ENCODE data around the gene LRRC74B. TPM values are rescaled to one million over a fixed set of nuclear protein-coding genes. Genes with fewer than 3 reads are reported as not detected.

LRRC74B gene
- total RNA-seq, 1 donor from 2014 or later, result not detected

DNA sequence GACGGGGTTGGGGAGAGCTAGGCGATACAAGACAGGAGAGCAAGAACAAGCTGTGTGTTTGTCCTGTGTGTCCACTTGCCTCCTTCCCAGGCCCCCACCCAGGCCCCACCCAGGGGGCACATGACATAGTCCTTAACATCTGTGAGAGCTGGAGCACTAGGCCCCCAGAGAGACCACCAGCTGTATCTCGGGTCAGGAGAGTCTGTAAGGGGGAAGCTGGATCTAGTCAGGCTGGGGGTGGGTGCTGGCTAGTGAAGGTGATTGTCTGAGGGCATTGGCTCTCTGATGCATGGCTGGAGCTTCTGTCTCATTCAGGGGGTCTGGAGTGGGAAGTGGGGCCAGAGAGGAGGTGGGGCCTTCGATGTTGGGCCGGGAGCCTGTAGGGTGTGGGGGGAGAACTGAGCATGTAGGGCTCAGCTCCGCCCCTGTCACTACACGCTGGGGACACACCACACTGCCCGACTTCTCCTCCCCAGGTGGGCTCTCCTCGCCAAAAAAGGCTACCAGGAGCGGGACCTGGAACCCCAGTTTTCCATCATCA, 30.2 kb upstream of the LRRC74B start:
- Histone ChIP-seq H3K79me2 (ENCODE audit: insufficient read depth, low read length) (no peaks in the 10 kb centered on the region), H4K20me1 (ENCODE audit: insufficient read depth, low read length) (no peaks in the 10 kb centered on the region), H3K9me3 (ENCODE audit: insufficient read depth, low read depth, low read length) (no peaks in the 10 kb centered on the region), H3K9ac (ENCODE audit: low read length) (no peak overlapping the region), H2AFZ (ENCODE audit: low read depth, low read length) (no peak overlapping the region), H3K4me3 (ENCODE audit: insufficient read depth, low read depth, low read length) (no peak overlapping the region), H3K4me1 (ENCODE audit: insufficient read depth, low read length) (peaks cover 21% of the 10 kb centered on the region), H3K27ac (ENCODE audit: low read depth, low read length) (no peak overlapping the region), H3K36me3 (ENCODE audit: insufficient read depth, low read length) (no peaks in the 10 kb centered on the region), H3K4me2 (ENCODE audit: low read length) (peak overlapping the region; percentile 88), H3K27me3 (ENCODE audit: insufficient read depth, low read length) (no peaks in the 10 kb centered on the region)
- DNase-seq (ENCODE audit: low read depth) (no peak), FAIRE-seq (no peak)
- no peak overlapping the region for H3K27ac Mint-ChIP-seq (ENCODE audit: unreplicated experiment)
- H3K27me3 Mint-ChIP-seq (ENCODE audit: low read depth, unreplicated experiment), result peaks cover 23% of the 10 kb centered on the region
- H3K4me3 Mint-ChIP-seq (ENCODE audit: unreplicated experiment), result peak overlapping the region; percentile 34
- peaks cover 8% of the 10 kb centered on the region for H3K4me1 Mint-ChIP-seq (ENCODE audit: low read depth, unreplicated experiment)
- no peak for TF ChIP-seq EZH2 (IDR thresholded peaks at IDR 0.05; ENCODE audit: insufficient read depth, low read length)
- TF ChIP-seq, protein P1, sequence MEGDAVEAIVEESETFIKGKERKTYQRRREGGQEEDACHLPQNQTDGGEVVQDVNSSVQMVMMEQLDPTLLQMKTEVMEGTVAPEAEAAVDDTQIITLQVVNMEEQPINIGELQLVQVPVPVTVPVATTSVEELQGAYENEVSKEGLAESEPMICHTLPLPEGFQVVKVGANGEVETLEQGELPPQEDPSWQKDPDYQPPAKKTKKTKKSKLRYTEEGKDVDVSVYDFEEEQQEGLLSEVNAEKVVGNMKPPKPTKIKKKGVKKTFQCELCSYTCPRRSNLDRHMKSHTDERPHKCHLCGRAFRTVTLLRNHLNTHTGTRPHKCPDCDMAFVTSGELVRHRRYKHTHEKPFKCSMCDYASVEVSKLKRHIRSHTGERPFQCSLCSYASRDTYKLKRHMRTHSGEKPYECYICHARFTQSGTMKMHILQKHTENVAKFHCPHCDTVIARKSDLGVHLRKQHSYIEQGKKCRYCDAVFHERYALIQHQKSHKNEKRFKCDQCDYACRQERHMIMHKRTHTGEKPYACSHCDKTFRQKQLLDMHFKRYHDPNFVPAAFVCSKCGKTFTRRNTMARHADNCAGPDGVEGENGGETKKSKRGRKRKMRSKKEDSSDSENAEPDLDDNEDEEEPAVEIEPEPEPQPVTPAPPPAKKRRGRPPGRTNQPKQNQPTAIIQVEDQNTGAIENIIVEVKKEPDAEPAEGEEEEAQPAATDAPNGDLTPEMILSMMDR (IDR thresholded peaks at IDR 0.05; ENCODE audit: insufficient read depth, low read depth, low read length), result no peak
- H3K36me3 Mint-ChIP-seq (ENCODE audit: low read depth, unreplicated experiment), result peaks cover 3% of the 10 kb centered on the region
- H3K9me3 Mint-ChIP-seq (ENCODE audit: unreplicated experiment), result peaks cover 8% of the 10 kb centered on the region

DNA sequence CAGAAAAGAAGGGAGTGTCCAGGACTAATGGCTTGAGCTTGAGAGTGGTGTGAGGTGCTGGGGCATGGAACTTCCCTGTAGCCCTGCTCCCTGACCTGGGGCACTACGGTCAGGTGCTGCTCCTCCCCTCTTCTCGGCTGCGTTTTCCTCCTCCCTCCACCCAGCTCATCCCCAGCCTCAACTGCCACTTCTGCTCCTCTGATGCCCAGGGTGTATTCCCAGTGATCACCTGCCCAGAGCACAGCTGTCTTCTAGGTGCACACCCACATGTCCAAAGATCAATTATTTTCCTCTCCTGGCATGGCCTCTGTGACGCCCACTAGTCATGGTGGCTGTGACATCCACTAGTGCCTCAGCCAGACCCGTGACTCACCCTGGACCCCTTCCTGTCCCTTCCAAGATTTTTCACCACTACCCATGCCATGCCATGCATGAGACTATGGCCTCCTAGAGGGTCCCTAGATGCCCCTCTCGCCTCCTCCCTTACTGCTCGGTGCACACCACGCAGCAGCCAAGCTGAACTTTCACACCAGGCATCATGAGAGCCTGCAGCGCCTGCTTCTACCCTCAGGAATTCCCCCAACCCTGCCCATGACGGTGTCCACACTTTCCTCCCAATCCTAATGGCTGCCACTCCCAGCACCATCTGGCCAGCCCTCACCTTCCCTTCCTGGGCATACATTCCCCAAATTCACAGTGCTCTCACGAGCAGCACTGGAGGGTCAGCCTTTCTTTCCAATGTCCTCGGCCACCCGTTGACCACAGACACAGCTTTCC, 28.9 kb upstream of the LRRC74B start:
- H3K4me1 Mint-ChIP-seq (ENCODE audit: low read depth, unreplicated experiment), result peaks cover 8% of the 10 kb centered on the region
- H4K20me1 ChIP-seq (ENCODE audit: insufficient read depth, low read length), result no peaks in the 10 kb centered on the region
- no peak overlapping the region for H3K27ac ChIP-seq (ENCODE audit: low read depth, low read length)
- TF ChIP-seq EZH2 (IDR thresholded peaks at IDR 0.05; ENCODE audit: insufficient read depth, low read length), result no peak
- TF ChIP-seq, protein P1 (IDR thresholded peaks at IDR 0.05; ENCODE audit: insufficient read depth, low read depth, low read length), result no peak
- H3K9ac ChIP-seq (ENCODE audit: low read length), result no peak overlapping the region
- H3K9me3 Mint-ChIP-seq (ENCODE audit: unreplicated experiment), result peaks cover 8% of the 10 kb centered on the region
- peak overlapping the region; percentile 40 for H3K4me3 Mint-ChIP-seq (ENCODE audit: unreplicated experiment)
- H3K4me3 ChIP-seq (ENCODE audit: insufficient read depth, low read depth, low read length), result no peak overlapping the region
- H3K36me3 ChIP-seq (ENCODE audit: insufficient read depth, low read length), result no peaks in the 10 kb centered on the region
- peaks cover 21% of the 10 kb centered on the region for H3K4me1 ChIP-seq (ENCODE audit: insufficient read depth, low read length)
- no peaks in the 10 kb centered on the region for H3K79me2 ChIP-seq (ENCODE audit: insufficient read depth, low read length)
- peaks cover 26% of the 10 kb centered on the region for H3K27me3 Mint-ChIP-seq (ENCODE audit: low read depth, unreplicated experiment)
- no peaks in the 10 kb centered on the region for H3K27me3 ChIP-seq (ENCODE audit: insufficient read depth, low read length)
- FAIRE-seq, result no peak
- H3K27ac Mint-ChIP-seq (ENCODE audit: unreplicated experiment), result peak overlapping the region; percentile 77
- no peak overlapping the region for H2AFZ ChIP-seq (ENCODE audit: low read depth, low read length)
- H3K4me2 ChIP-seq (ENCODE audit: low read length), result no peak overlapping the region
- no peaks in the 10 kb centered on the region for H3K9me3 ChIP-seq (ENCODE audit: insufficient read depth, low read depth, low read length)
- no peak for DNase-seq (ENCODE audit: low read depth)
- H3K36me3 Mint-ChIP-seq (ENCODE audit: low read depth, unreplicated experiment), result peaks cover 3% of the 10 kb centered on the region

DNA sequence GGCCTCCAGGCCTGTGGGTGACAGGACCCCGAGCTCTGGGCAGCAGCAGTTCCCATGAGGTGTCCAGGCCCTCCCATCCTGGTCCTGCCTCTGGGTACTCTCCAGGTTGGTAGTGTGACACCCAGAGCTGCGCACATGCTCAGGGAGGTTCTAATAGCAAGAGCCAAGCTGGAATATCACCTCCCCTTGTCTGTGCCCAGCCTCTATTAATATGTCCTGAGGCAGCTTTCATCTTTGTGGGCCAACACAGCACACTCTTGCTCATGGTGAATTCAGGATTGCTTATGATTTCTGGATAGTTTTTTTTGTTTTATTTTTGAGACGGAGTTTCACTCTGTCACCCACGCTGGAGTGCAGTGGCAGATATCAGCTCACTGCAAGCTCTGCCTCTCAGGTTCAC, 27.4 kb upstream of the LRRC74B start:
- H3K4me1 Mint-ChIP-seq (ENCODE audit: low read depth, unreplicated experiment), result peaks cover 8% of the 10 kb centered on the region
- DNase-seq (ENCODE audit: low read depth), result no peak
- H4K20me1 ChIP-seq (ENCODE audit: insufficient read depth, low read length), result no peaks in the 10 kb centered on the region
- no peak for TF ChIP-seq EZH2 (IDR thresholded peaks at IDR 0.05; ENCODE audit: insufficient read depth, low read length)
- TF ChIP-seq, protein P1 (IDR thresholded peaks at IDR 0.05; ENCODE audit: insufficient read depth, low read depth, low read length), result no peak
- no peak for FAIRE-seq
- no peak overlapping the region for H2AFZ ChIP-seq (ENCODE audit: low read depth, low read length)
- peaks cover 8% of the 10 kb centered on the region for H3K9me3 Mint-ChIP-seq (ENCODE audit: unreplicated experiment)
- peaks cover 29% of the 10 kb centered on the region for H3K27me3 Mint-ChIP-seq (ENCODE audit: low read depth, unreplicated experiment)
- no peak overlapping the region for H3K9ac ChIP-seq (ENCODE audit: low read length)
- H3K27me3 ChIP-seq (ENCODE audit: insufficient read depth, low read length), result no peaks in the 10 kb centered on the region
- no peak overlapping the region for H3K4me3 Mint-ChIP-seq (ENCODE audit: unreplicated experiment)
- no peak overlapping the region for H3K4me2 ChIP-seq (ENCODE audit: low read length)
- H3K4me3 ChIP-seq (ENCODE audit: insufficient read depth, low read depth, low read length), result no peak overlapping the region
- H3K79me2 ChIP-seq (ENCODE audit: insufficient read depth, low read length), result no peaks in the 10 kb centered on the region
- H3K27ac Mint-ChIP-seq (ENCODE audit: unreplicated experiment), result no peak overlapping the region
- peaks cover 3% of the 10 kb centered on the region for H3K36me3 Mint-ChIP-seq (ENCODE audit: low read depth, unreplicated experiment)
- H3K9me3 ChIP-seq (ENCODE audit: insufficient read depth, low read depth, low read length), result no peaks in the 10 kb centered on the region
- H3K36me3 ChIP-seq (ENCODE audit: insufficient read depth, low read length), result no peaks in the 10 kb centered on the region
- no peak overlapping the region for H3K27ac ChIP-seq (ENCODE audit: low read depth, low read length)
- H3K4me1 ChIP-seq (ENCODE audit: insufficient read depth, low read length), result peaks cover 21% of the 10 kb centered on the region
